ENCODE results near the gene GBA3.

GBA3 gene

GRCh38 chr4:22689428-22689827, 3.3 kb upstream of the GBA3 start:
- in situ Hi-C loops (cut with MboI; ENCODE audit: low sequenced_read_pairs): loop anchor here (25.0 kb wide), 1 partner anchor 902 kb away; no protein-coding TSS in a partner anchor

DNA sequence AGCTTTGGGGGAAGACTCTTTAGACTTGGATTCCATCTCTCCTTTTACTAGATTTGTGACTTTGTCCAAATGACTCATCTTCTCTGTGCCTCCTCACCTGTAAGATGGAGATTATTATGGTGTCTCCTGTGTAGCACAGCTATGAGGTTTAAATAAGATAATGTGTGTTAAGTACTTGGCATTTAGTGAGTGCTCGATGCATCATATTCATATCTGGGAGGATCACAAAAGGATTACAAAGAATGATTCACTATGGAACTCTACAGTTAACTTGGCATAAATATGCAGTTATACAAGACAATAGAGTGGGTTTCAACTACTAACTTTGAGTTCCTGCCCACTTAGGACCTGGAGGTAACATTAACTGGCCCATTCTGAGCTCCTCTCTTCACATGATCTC, 2.3 kb downstream of the GBA3 start:
- in situ Hi-C loops (cut with MboI; ENCODE audit: low sequenced_read_pairs): loop anchor here (10.0 to 25.0 kb wide), 2 partner anchors 290 to 908 kb away; no protein-coding TSS in a partner anchor

DNA sequence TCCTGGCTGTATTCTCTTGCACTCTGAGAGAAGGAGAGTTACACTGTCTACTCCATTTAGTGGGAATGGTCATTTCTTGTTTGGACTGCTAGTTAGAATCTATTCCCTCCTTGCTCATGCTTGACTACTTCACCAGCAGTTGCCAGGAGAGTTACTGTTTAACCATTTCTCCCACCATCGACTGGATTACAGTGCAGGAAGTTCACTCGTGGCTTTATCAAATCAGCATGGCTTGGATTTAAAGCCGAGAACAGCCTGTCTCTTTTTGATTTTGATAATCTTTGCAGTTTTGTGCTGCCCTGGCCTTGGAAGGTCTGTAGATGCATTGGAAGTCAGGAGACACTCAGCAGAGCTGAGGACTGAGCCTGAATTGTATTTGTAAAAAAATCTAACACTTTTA, 3.2 kb downstream of the GBA3 start:
- in situ Hi-C loops (cut with MboI; ENCODE audit: low sequenced_read_pairs): loop anchor here (10.0 to 25.0 kb wide), 2 partner anchors 291 to 909 kb away; no protein-coding TSS in a partner anchor

GRCh38 chr4:22703912-22704311, 11.2 kb downstream of the GBA3 start:
- in situ Hi-C loops (cut with MboI; ENCODE audit: low sequenced_read_pairs): no loop called here

- in situ Hi-C loops (cut with MboI; ENCODE audit: low sequenced_read_pairs): no loop called here
Observed at GRCh38 chr4:22707390-22707789, 14.7 kb downstream of the GBA3 start.

DNA sequence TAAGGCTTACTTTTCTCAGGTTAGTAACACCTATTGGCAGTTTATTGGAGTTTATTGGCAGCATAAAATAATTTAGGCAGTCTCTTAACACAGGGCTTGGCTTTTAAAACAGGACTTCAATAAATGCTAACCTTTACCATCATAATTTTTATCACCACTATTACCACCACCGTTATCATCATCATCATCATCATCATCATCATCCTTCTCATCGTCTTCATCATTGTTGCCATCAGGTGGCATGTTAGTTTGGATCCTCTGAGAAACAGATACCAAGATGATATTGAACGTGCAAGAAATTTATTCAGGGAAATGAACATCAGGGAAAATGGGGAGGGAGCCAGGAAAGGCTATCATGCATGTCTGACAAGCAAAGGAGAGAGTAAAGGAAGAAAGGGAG, 16.2 kb downstream of the GBA3 start:
- in situ Hi-C loops (cut with MboI; ENCODE audit: low sequenced_read_pairs): no loop called here

DNA sequence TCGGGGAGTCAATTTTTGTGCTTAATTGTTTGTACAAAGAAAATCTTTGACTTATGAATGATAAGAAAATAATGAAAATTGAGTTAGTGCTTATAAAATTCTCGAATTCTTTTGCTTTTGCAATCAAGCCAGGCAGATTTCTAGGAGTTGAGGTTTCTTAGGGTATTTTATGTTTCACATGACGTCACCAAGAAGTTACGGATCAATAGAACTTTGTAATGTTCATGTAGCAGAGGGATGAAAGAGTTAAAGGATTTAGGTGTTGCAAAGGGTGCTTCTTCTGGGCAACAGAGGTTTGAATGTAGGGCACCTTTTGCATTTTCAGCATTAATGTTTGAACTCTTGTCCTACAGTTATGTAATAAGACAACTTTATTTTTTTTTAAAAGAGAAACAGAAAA, 19.4 kb downstream of the GBA3 start:
- in situ Hi-C loops (cut with MboI; ENCODE audit: low sequenced_read_pairs): no loop called here

DNA sequence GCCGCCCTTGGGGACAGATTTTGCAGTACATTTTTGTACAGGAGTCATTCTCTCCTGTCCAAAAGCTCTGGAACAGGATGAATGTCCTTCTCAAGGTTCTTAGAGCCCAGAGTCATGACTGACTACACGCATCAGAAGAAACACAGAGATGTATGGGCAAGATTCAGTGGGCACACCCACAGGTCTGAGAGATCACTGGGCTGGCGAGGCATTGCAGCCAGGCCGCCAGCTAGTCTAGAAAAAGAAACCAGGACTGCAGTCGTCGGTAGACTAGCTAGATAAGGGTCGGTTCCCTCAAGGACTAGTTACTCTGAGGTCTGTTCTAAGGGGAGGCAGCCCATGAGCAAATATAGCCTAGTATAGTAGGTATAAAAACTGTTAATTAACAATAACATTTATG, 19.8 kb downstream of the GBA3 start:
- in situ Hi-C loops (cut with MboI; ENCODE audit: low sequenced_read_pairs): no loop called here

- in situ Hi-C loops (cut with MboI; ENCODE audit: low sequenced_read_pairs): no loop called here
Observed at GRCh38 chr4:22713841-22714240, 21.1 kb downstream of the GBA3 start.

DNA sequence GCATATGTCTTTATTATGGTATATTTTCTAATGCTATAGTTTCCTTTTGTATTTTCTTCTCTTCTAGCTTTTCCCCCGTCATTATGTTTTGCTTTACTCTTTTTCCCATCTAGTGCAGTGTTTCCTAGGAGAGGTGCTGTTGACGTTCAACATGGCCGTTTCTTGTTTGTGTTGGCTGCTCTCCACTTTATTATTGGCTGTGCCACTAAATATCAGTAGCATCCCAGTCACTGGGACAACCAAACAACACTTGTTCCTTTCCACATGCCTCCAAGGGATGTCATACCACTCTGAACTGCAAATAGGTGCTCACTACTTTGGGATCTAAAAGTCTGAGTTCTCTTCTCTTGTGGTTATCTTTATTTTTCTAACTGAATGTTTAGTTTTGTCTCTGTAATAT, 26.5 kb downstream of the GBA3 start:
- in situ Hi-C loops (cut with MboI; ENCODE audit: low sequenced_read_pairs): no loop called here

GRCh38 chr4:22720091-22720490, 27.4 kb downstream of the GBA3 start:
- in situ Hi-C loops (cut with MboI; ENCODE audit: low sequenced_read_pairs): no loop called here

GRCh38 chr4:22721204-22721603, 28.5 kb downstream of the GBA3 start:
- in situ Hi-C loops (cut with MboI; ENCODE audit: low sequenced_read_pairs): no loop called here

DNA sequence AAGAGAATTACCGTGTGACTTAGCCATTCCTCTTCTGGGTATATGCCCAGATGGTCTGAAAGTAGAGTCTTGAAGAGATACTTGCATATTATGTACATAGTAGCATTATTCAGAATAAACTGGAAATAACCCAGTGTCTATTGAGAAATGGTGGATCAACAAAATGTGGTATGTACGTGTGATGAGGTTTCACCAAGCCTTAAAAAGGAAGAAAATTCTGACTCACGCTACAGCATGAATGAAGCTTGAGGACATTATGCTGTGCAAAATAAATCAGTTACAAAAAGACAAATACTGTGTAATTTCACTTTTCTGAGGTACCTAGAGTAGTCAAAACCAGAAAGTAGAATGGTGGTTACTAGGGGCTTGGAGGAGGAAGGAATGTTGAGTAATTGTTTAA, 37.3 kb downstream of the GBA3 start:
- in situ Hi-C loops (cut with MboI; ENCODE audit: low sequenced_read_pairs): no loop called here

- in situ Hi-C loops (cut with MboI; ENCODE audit: low sequenced_read_pairs): no loop called here
Observed at GRCh38 chr4:22733816-22734215, 41.1 kb downstream of the GBA3 start.

- in situ Hi-C loops (cut with MboI; ENCODE audit: low sequenced_read_pairs): no loop called here
Observed at GRCh38 chr4:22736912-22737311, 44.2 kb downstream of the GBA3 start.

- in situ Hi-C loops (cut with MboI; ENCODE audit: low sequenced_read_pairs): no loop called here
Observed at GRCh38 chr4:22739968-22740367, 47.2 kb downstream of the GBA3 start.

GRCh38 chr4:22741744-22742143, 49.0 kb downstream of the GBA3 start:
- in situ Hi-C loops (cut with MboI; ENCODE audit: low sequenced_read_pairs): no loop called here

DNA sequence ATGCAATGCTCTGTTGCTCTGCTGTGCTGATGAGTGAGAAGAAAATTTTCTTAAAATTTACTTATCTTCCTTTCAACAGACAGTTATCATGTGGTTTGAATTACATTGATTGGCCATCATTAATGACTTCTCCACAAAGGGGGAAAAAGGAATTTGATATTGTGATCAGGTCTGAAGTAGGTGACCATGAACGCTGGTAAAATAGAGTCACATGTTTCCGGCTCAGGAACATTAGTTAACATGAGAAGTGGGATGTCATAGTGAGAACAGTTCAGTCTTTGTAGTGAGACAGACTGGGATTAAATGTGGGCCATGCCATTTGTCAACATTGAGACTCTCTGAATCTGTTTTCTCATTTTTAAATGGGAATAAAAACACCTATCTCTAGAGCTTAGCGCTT, 50.6 kb downstream of the GBA3 start:
- in situ Hi-C loops (cut with MboI; ENCODE audit: low sequenced_read_pairs): no loop called here

- in situ Hi-C loops (cut with MboI; ENCODE audit: low sequenced_read_pairs): no loop called here
Observed at GRCh38 chr4:22744478-22745062, 51.8 kb downstream of the GBA3 start.

DNA sequence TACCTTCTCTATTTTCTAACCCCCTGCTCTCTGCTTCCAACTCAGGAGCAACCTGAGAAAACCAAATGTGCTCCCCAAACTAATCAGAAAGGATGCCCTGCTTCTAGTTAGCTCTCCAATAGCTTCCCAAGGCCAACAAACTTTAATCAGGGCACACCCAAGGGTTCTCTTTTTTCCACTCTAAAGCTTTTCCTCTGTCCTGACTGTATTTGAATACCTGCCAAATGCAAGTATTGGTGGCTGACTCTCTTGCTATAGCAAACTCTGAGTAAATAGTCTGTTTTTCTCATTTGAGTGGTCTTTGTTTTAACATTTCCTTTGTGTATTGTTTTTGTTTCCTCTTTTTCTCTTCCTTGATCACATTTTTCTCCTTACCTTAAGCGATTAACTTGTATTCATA, 52.5 kb downstream of the GBA3 start:
- in situ Hi-C loops (cut with MboI; ENCODE audit: low sequenced_read_pairs): no loop called here

DNA sequence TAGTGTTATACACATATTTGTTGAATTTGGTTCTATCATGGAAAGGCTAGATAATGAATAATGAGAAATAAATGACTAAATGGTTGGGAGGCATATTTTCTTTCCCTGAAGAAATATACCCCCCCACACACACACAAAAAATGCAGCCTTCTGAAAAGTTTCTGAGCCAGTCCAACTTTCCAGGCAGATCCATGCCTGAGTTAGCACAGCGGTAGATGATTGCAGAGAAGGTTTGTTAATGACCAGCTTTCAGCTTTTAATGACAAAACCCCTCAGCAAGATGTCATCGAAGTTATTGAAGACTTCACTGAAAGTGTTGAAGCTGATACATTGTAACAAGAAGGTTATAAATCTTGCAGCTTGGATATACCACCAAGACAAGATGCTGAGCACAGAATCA, 61.4 kb downstream of the GBA3 start:
- in situ Hi-C loops (cut with MboI; ENCODE audit: low sequenced_read_pairs): no loop called here

GRCh38 chr4:22762548-22762947, 69.8 kb downstream of the GBA3 start:
- in situ Hi-C loops (cut with MboI; ENCODE audit: low sequenced_read_pairs): no loop called here

DNA sequence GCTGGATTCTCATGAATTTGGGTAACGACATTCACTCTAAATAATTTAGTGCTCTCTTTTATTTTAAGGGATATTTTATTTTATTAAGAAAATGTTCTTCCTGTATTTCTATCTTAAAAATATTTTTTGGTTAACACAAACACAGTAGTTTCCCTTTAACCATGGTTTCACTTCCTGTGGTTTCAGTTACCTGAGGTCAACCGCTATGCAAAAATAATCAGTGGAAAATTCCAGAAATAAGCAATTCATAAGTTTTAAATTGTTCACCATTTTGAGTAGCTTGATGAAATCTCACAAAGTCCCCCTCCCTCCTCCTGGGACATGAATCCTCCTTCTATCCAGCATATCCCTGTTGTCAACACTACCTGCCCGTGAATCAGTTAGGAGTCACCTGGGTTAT, 71.4 kb downstream of the GBA3 start:
- in situ Hi-C loops (cut with MboI; ENCODE audit: low sequenced_read_pairs): no loop called here
